ENCODE results near the gene AQP1.

DNA sequence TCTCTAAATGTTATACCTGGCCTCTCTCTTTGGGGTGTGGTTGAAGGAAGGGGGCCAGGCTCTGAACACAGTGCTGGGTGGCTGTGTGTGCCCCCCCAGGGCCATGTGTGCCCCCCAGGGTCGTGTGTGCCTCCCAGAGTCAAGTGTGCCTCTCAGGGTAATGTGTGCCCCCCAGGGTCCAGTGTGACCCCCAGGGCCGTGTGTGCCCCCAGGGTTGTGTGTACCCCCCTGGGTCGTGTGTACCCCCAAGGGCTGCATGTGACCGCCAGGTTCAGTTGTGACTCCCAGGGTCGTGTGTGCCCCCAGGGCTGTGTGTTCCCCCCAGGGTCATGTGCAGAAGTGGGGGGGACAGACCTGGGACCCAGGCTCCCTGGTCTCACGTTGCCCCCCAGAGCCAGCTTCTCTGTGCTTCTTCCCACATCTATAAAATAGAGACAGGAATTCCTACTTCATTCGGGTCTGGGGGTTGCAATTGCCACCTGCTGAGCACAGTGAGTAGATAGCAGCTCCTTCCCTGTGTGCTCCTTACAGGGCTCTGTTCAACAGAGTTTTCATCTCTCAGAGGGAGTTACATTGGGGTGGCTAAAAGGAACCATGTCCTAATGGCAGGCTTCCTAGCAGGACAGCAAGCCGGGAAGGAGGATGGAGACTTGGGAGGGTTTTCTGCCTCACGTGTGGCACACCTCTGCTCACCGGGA lies 40.7 kb upstream of the AQP1 start:
- TF ChIP-seq, protein P1, sequence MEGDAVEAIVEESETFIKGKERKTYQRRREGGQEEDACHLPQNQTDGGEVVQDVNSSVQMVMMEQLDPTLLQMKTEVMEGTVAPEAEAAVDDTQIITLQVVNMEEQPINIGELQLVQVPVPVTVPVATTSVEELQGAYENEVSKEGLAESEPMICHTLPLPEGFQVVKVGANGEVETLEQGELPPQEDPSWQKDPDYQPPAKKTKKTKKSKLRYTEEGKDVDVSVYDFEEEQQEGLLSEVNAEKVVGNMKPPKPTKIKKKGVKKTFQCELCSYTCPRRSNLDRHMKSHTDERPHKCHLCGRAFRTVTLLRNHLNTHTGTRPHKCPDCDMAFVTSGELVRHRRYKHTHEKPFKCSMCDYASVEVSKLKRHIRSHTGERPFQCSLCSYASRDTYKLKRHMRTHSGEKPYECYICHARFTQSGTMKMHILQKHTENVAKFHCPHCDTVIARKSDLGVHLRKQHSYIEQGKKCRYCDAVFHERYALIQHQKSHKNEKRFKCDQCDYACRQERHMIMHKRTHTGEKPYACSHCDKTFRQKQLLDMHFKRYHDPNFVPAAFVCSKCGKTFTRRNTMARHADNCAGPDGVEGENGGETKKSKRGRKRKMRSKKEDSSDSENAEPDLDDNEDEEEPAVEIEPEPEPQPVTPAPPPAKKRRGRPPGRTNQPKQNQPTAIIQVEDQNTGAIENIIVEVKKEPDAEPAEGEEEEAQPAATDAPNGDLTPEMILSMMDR (conservative IDR thresholded peaks at IDR 0.05; ENCODE audit: low read depth, low read length) = no peak
- no peak for TF ChIP-seq EZH2 (IDR thresholded peaks at IDR 0.05; ENCODE audit: borderline replicate concordance, low read depth, low read length, poor library complexity, severe bottlenecking)
